ENCODE results near the gene MMAB.

DNA sequence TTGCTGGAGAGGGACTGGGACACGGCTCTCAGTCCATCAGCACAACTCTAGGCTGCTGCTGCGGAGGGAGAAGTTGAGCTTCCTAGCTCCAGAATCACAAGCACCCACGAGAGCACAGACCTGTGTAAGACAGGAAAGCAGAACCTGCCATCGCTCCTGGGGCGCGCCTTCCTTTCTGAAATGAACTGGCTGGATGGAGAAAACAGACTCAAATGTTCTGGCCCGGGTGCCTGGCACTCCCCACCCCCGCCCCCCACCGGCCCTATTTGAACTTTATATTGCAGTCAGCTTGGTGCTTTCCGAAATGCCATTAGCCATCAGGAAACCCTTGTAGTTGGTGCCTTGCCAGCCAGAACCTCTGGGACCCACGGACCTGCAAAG lies 24.1 kb upstream of the MMAB start:
- TF ChIP-seq, protein P1, sequence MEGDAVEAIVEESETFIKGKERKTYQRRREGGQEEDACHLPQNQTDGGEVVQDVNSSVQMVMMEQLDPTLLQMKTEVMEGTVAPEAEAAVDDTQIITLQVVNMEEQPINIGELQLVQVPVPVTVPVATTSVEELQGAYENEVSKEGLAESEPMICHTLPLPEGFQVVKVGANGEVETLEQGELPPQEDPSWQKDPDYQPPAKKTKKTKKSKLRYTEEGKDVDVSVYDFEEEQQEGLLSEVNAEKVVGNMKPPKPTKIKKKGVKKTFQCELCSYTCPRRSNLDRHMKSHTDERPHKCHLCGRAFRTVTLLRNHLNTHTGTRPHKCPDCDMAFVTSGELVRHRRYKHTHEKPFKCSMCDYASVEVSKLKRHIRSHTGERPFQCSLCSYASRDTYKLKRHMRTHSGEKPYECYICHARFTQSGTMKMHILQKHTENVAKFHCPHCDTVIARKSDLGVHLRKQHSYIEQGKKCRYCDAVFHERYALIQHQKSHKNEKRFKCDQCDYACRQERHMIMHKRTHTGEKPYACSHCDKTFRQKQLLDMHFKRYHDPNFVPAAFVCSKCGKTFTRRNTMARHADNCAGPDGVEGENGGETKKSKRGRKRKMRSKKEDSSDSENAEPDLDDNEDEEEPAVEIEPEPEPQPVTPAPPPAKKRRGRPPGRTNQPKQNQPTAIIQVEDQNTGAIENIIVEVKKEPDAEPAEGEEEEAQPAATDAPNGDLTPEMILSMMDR (IDR thresholded peaks at IDR 0.05) = no peak
- no peak for TF ChIP-seq EZH2 (IDR thresholded peaks at IDR 0.05)
- no peak for TF ChIP-seq EZH2phosphoT487 (IDR thresholded peaks at IDR 0.05)
